ENCODE results near the gene HIVEP3. TPM values are rescaled to one million over a fixed set of nuclear protein-coding genes. Genes with fewer than 3 reads are reported as not detected.
A peak's percentile ranks its signal among the peaks of the same experiment; 100 is the strongest.

HIVEP3 gene
- total RNA-seq, 1 donor: 1.2 TPM

DNA sequence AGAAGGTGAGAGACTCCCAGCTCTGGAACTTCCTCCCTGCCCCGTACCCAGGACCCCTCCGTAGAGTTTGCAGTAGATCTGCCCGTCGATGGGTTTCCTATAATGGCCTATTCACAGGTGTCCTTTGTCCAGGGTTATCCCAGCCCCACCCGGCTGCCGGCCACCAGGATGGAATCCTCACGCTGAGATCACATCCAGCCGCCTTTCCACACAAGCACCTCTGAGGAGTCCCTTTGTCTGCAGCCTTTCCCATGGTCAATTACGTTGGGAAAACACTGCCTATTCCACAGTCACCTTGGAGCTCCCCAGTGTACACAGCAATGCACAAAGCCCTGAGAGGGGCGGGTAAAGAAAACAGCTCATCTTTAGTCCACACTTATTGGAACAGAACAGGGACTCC lies 244.2 kb downstream of the HIVEP3 start:
- DNase-seq (ENCODE audit: low read depth): no peak
- TF ChIP-seq, protein P1, sequence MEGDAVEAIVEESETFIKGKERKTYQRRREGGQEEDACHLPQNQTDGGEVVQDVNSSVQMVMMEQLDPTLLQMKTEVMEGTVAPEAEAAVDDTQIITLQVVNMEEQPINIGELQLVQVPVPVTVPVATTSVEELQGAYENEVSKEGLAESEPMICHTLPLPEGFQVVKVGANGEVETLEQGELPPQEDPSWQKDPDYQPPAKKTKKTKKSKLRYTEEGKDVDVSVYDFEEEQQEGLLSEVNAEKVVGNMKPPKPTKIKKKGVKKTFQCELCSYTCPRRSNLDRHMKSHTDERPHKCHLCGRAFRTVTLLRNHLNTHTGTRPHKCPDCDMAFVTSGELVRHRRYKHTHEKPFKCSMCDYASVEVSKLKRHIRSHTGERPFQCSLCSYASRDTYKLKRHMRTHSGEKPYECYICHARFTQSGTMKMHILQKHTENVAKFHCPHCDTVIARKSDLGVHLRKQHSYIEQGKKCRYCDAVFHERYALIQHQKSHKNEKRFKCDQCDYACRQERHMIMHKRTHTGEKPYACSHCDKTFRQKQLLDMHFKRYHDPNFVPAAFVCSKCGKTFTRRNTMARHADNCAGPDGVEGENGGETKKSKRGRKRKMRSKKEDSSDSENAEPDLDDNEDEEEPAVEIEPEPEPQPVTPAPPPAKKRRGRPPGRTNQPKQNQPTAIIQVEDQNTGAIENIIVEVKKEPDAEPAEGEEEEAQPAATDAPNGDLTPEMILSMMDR (IDR thresholded peaks at IDR 0.05; ENCODE audit: insufficient read depth, low read length): no peak
- H3K4me3 ChIP-seq (ENCODE audit: low read depth, low read length): no peak overlapping the region

DNA sequence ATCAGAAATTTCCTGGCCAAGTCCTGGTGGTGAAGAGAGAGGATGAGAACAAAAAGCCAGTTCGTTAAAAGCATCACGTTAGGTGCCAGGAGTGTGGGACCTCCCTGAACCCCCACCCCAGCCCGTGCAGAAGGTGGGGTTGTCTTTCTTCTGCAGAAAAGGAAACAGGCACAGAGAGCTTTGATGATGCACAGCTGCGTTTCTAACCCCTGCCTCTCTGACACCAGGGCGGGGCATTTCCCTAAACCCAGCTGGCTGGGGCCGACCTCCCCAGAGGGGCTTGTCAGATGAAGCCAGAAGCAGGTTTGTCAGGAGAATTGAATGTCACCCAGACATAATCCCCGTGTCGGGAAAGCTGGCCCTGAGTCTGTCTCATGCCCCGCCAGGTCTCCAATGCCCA lies 244.9 kb downstream of the HIVEP3 start:
- DNase-seq (ENCODE audit: low read depth): no peak
- no peak overlapping the region for H3K4me3 ChIP-seq (ENCODE audit: low read depth, low read length)
- TF ChIP-seq, protein P1 (IDR thresholded peaks at IDR 0.05; ENCODE audit: insufficient read depth, low read length): no peak

DNA sequence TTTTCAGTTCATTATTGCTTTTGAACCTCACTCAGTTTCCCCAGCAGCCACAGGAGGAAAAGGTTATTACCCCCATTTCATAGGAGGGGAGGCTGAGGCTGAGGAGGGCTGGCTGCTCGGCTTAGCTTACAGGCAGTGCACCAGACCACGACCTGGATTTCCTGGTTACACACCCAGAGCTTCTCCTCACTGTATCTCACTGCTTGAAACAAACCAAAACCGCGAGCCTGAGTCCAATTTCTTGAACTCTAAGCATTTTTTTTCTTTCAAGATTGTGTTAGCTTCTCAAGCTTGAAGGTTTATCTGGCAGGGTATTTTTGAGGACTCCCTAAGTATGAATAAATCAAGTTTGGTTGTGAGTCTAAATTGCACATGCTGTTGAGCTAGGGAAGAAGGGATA lies 245.3 kb downstream of the HIVEP3 start:
- TF ChIP-seq, protein P1 (IDR thresholded peaks at IDR 0.05; ENCODE audit: insufficient read depth, low read length): no peak
- H3K4me3 ChIP-seq (ENCODE audit: low read depth, low read length): no peak overlapping the region
- DNase-seq (ENCODE audit: low read depth): peak; percentile 70

DNA sequence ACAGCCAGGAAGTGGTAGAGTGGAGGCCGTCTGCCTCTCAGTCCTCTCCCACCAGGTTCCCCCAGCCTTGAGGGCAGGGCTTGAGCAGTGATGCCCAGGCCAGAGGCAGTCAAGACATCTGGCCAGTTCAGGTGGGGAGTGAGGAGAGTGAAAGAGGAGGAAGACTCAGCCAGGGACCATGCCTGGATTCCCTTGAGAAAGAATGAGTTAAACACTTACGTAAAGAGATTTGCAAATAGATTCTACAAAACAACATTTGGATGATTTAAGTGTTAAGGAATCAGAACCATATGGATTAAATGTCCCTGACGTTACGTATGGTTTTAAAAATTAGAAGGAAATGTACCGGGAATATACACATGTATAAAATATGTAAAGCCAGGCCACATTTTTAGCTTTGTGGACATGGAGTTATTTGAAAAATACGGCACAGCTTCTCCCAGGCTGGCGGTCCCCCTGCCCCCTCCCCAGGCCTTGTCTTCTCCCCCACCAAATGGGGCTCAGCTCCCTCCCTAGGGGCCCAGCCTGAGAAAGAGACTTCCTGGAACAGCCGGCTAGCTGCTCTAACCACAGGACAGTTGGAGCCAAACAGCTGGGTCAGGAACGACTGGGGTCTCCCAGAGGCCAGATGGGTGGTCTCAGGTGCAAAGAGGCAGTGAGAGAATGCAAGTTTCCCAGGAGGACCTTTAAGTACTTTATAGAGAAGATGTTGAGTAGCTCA lies 245.9 kb downstream of the HIVEP3 start:
- TF ChIP-seq, protein P1 (IDR thresholded peaks at IDR 0.05; ENCODE audit: insufficient read depth, low read length): no peak
- no peak for DNase-seq (ENCODE audit: low read depth)
- H3K4me3 ChIP-seq (ENCODE audit: low read depth, low read length): no peak overlapping the region

DNA sequence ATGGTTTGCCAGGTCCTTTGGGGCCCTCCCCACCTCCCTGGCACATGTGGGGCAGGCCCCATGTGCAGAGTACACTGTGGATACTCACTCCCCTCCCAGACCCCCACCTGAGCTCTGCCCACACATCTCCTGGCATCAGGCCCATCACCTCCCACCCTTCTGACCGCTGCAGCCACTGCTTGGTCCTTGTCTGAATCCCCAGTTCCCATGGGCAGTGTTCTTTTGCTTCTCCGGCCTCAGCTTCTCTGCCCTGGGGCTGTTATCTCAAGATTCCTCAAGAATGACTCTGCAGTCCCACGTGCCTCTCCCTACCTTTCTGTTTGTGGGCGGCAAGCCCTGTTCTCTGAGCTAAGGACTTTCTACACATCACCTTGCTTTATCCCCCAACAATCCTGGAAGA lies 246.5 kb downstream of the HIVEP3 start:
- TF ChIP-seq, protein P1 (IDR thresholded peaks at IDR 0.05; ENCODE audit: insufficient read depth, low read length): no peak
- DNase-seq (ENCODE audit: low read depth): peak; percentile 68
- no peak overlapping the region for H3K4me3 ChIP-seq (ENCODE audit: low read depth, low read length)

DNA sequence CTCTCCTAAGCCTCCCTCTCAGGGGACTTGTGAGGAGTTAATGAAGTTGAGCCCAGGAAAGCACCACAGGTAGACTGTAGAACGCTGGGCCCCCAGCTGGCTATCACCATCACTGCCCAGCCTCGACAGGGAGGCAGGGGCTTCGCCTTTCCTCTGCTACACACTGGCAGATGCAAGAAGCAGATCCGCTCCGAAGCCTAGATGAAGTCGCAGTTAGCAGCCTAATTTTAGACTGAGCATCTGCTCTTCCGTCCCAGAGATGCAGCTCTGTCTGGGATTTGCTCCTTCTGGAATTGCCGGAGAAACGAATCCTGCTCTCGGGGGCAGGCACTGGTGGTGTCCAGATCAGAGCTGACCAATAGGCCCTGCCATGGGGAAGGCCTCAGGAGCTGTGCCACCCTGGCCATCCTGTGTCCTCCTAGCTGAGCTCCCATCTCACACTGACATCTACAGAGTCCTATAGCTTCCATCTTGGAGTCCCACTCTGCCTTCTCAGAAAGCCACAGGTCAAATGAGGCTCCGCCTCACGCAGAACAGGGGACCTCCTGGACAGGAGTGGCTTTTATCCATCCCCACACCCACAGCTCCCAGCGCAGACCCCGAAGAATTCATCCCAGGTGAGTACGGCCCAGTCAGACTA lies 247.5 kb downstream of the HIVEP3 start:
- DNase-seq (ENCODE audit: low read depth): no peak
- H3K4me3 ChIP-seq (ENCODE audit: low read depth, low read length): no peak overlapping the region
- TF ChIP-seq, protein P1 (IDR thresholded peaks at IDR 0.05; ENCODE audit: insufficient read depth, low read length): no peak

Measured in fibroblast of the aortic adventitia (primary cell).